GM23338 (cell line): ENCODE measurements around the gene C1QTNF1. TPM values are rescaled to one million over a fixed set of nuclear protein-coding genes. Genes with fewer than 3 reads are reported as not detected.

ENCODE experiments used
- ATAC-seq: fragments of 200-7000 bp; cut with Tn5 transposase; 3 replicates; pipeline ENCODE4 v1.9.1; 2020
- DNase-seq: peaks from one replicate; pipeline ENCODE4 v3.0.0-alpha.2; 2015; ENCODE audit warnings: low spot score
- H2AFZ ChIP-seq: fragments of 200-600 bp; sonication (generic); 2 replicates; pipeline ENCODE4 v1.8.0; 2016; ENCODE audit warnings: antibody characterized with exemption, mild to moderate bottlenecking, moderate library complexity
- H3F3A ChIP-seq: fragments of 200-600 bp; sonication (generic); replicated peaks from 2 replicates; pipeline ENCODE4 v1.8.0; 2017; ENCODE audit warnings: antibody characterized with exemption, mixed run types, low read depth
- H3K27ac ChIP-seq: fragments of 200-600 bp; sonication (generic); 2 replicates; pipeline ENCODE4 v1.6.1; 2016; ENCODE audit warnings: low read depth
- H3K27me3 ChIP-seq: fragments of 200-600 bp; sonication (generic); 2 replicates; pipeline ENCODE4 v1.8.0; 2016; ENCODE audit warnings: mild to moderate bottlenecking, mixed run types, moderate library complexity; ENCODE audit not compliant: insufficient read depth
- H3K36me3 ChIP-seq: fragments of 200-600 bp; sonication (generic); 2 replicates; pipeline ENCODE4 v1.8.0; 2016; ENCODE audit warnings: mild to moderate bottlenecking; ENCODE audit not compliant: insufficient read depth
- H3K4me1 ChIP-seq: fragments of 200-600 bp; sonication (generic); 2 replicates; pipeline ENCODE4 v1.8.0; 2016; ENCODE audit warnings: mild to moderate bottlenecking, moderate library complexity; ENCODE audit not compliant: insufficient read depth
- H3K4me2 ChIP-seq: fragments of 200-600 bp; sonication (generic); 2 replicates; pipeline ENCODE4 v1.7.1; 2017; ENCODE audit warnings: mixed run types
- H3K4me3 ChIP-seq: fragments of 200-600 bp; sonication (generic); 2 replicates; pipeline ENCODE4 v1.6.1; 2016; ENCODE audit warnings: mixed run types
- H3K79me2 ChIP-seq: fragments of 200-600 bp; sonication (generic); replicated peaks from 2 replicates; pipeline ENCODE4 v1.8.0; 2017; ENCODE audit warnings: mild to moderate bottlenecking; ENCODE audit not compliant: insufficient read depth
- H3K9me2 ChIP-seq: fragments of 200-600 bp; sonication (generic); 2 replicates; pipeline ENCODE4 v1.8.0; 2017; ENCODE audit not compliant: insufficient read depth
- H4K20me1 ChIP-seq: fragments of 200-600 bp; sonication (generic); replicated peaks from 2 replicates; pipeline ENCODE4 v1.8.0; 2017; ENCODE audit warnings: mild to moderate bottlenecking; ENCODE audit not compliant: insufficient read depth
- H3K27ac Mint-ChIP-seq: 2 replicates; pipeline ENCODE4 v1.8.0; 2020; ENCODE audit warnings: inconsistent platforms, mild to moderate bottlenecking, moderate library complexity, mixed read lengths
- H3K27me3 Mint-ChIP-seq: 3 replicates; pipeline ENCODE4 v1.8.0; 2022; ENCODE audit warnings: low read depth, mild to moderate bottlenecking, moderate library complexity, mixed read lengths, inconsistent platforms; ENCODE audit not compliant: insufficient read depth, poor library complexity
- H3K36me3 Mint-ChIP-seq: 3 replicates; pipeline ENCODE4 v1.8.0; 2021; ENCODE audit warnings: low read depth, mild to moderate bottlenecking, inconsistent platforms, moderate library complexity, mixed read lengths
- H3K4me1 Mint-ChIP-seq: 3 replicates; pipeline ENCODE4 v1.8.0; 2020; ENCODE audit warnings: mild to moderate bottlenecking, inconsistent platforms, mixed read lengths
- H3K4me3 Mint-ChIP-seq: 3 replicates; pipeline ENCODE4 v1.8.0; 2021; ENCODE audit warnings: moderate library complexity, mild to moderate bottlenecking, inconsistent platforms, mixed read lengths
- H3K9me3 Mint-ChIP-seq: 3 replicates; pipeline ENCODE4 v1.8.0; 2020; ENCODE audit warnings: moderate library complexity, mild to moderate bottlenecking, inconsistent platforms, mixed read lengths
- CREB1 ChIP-seq: fragments of 250-450 bp; sonication (Bioruptor Pico); IDR thresholded peaks from 2 replicates; pipeline ENCODE4 v1.5.0; 2020; ENCODE audit warnings: low read depth, mild to moderate bottlenecking, moderate library complexity
- CTCF ChIP-seq, 2 experiments: fragments of 200-600 bp in 1 of 2; sonication (generic) in 1 of 2; conservative IDR thresholded peaks; 2 replicates each; pipeline versions ENCODE4 v1.5.1 to v1.6.1; 2016 to 2017; ENCODE audit warnings: antibody characterized with exemption in 2 of 2, low read depth in 2 of 2, mild to moderate bottlenecking in 2 of 2, moderate library complexity in 1 of 2
- ZNF331 ChIP-seq: fragments of 250-450 bp; sonication (Bioruptor Pico); IDR thresholded peaks from 2 replicates; pipeline ENCODE4 v1.5.0; 2020; ENCODE audit warnings: low read depth, mild to moderate bottlenecking, moderate library complexity
- ZNF462 ChIP-seq: fragments of 250-450 bp; sonication (Bioruptor Pico); IDR thresholded peaks from 2 replicates; pipeline ENCODE4 v1.5.0; 2020; ENCODE audit warnings: mild to moderate bottlenecking, moderate library complexity
- polyA plus RNA-seq: library from polyadenylated mRNA; unstranded; fragments of >200 nt; fragmentation: Nextera tagmentation; extraction: Ambion mirVana; gene quantifications from 2 replicates; pipeline ENCODE4 v1.2.1, GENCODE V29; 2016
- total RNA-seq: library from RNA; depleted of rRNA; stranded (reverse); fragments of >200 nt; shearing (Covaris generic); gene quantifications from 2 replicates; pipeline ENCODE4 v1.2.3, GENCODE V29; 2014

C1QTNF1 gene
- total and polyA plus RNA-seq, 2 experiments from 2014 or later: 1.1 to 1.9 TPM

- no peak for TF ChIP-seq ZNF462
These were observed 40.1 kb downstream of the C1QTNF1 start (continued) for GRCh38 chr17:79064026-79064425.

- TF ChIP-seq CTCF (conservative IDR thresholded peaks at IDR 0.05; ENCODE audit: low read depth in 2 of 2) (peak; percentile 78 to 89), ZNF331 (no peak), CREB1 (no peak)
- Histone ChIP-seq H3K27me3 (no peaks in the 10 kb centered on the region), H3K79me2 (no peaks in the 10 kb centered on the region), H3K4me1 (no peaks in the 10 kb centered on the region), H3K4me3 (no peak overlapping the region), H4K20me1 (no peaks in the 10 kb centered on the region), H3F3A (no peaks in the 10 kb centered on the region), H3K9me2 (no peaks in the 10 kb centered on the region), H3K4me2 (no peak overlapping the region), H2AFZ (no peak overlapping the region), H3K27ac (no peak overlapping the region), H3K36me3 (no peaks in the 10 kb centered on the region)
- Mint-ChIP-seq H3K27ac (no peak overlapping the region), H3K27me3 (peaks cover 7% of the 10 kb centered on the region), H3K36me3 (no peaks in the 10 kb centered on the region), H3K4me1 (no peaks in the 10 kb centered on the region), H3K4me3 (no peak overlapping the region), H3K9me3 (no peaks in the 10 kb centered on the region)
- DNase-seq: peak; percentile 77
- ATAC-seq: peak; percentile 64
These were observed 41.2 kb downstream of the C1QTNF1 start for GRCh38 chr17:79065105-79065670.
